K562 (cell line): ENCODE data around the gene F11R. TPM values are rescaled to one million over a fixed set of nuclear protein-coding genes. Genes with fewer than 3 reads are reported as not detected.

Experiments used
- ARHGAP35 ChIP-seq: fragments of 450-650 bp; IDR thresholded peaks from 2 replicates; pipeline ENCODE4 v1.6.1; 2018; ENCODE audit not compliant: partially characterized antibody
- CAMTA2 ChIP-seq: fragments of 250-450 bp; sonication (Bioruptor Pico); conservative IDR thresholded peaks from 2 replicates; pipeline ENCODE4 v1.5.1; 2022
- HNRNPL ChIP-seq: fragments of 200-400 bp; formaldehyde crosslinking; IDR thresholded peaks from 2 replicates; pipeline ENCODE4 v1.6.1; 2017; ENCODE audit warnings: low read depth, mild to moderate bottlenecking, low read length
- MCM2 ChIP-seq: fragments of 450-650 bp; IDR thresholded peaks from 2 replicates; pipeline ENCODE4 v1.6.1; 2017; ENCODE audit warnings: low read depth, mild to moderate bottlenecking
- MEF2D ChIP-seq: conservative IDR thresholded peaks from 2 replicates; pipeline ENCODE4 v1.6.1; 2016; ENCODE audit warnings: low read depth, missing genetic modification characterization, missing compliant biosample characterization
- RCOR1 ChIP-seq, 2 experiments: IDR thresholded peaks; 2 replicates each; pipeline ENCODE4 v1.6.1; 2012; ENCODE audit warnings: low read depth in 2 of 2, low read length in 2 of 2, borderline replicate concordance in 1 of 2, improper control_type of control experiment in 1 of 2
- SIN3B ChIP-seq: fragments of 450-650 bp; IDR thresholded peaks from 2 replicates; pipeline ENCODE4 v1.6.1; 2017; ENCODE audit warnings: low read depth, mild to moderate bottlenecking, moderate library complexity
- SMAD2 ChIP-seq: fragments of 150-350 bp; IDR thresholded peaks from 2 replicates; pipeline ENCODE4 v1.6.1; 2014; ENCODE audit warnings: low read depth, mild to moderate bottlenecking, low read length
- SRF ChIP-seq, 2 experiments: fragments of 250-450, 450-650 bp in 1 of 2; sonication (Bioruptor Pico) in 1 of 2; sonication (generic) in 1 of 2; formaldehyde crosslinking; IDR thresholded peaks; 2 replicates each; pipeline versions ENCODE4 v1.5.0 to v1.5.1; 2020 to 2022; ENCODE audit warnings: mild to moderate bottlenecking in 1 of 2, missing genetic modification reagents in 1 of 2
- SRSF1 ChIP-seq: fragments of 200-400 bp; formaldehyde crosslinking; IDR thresholded peaks from 2 replicates; pipeline ENCODE4 v1.6.1; 2017; ENCODE audit warnings: mild to moderate bottlenecking, low read depth, low read length, moderate library complexity
- polyA plus RNA-seq, 8 experiments: library from polyadenylated mRNA; depleted of rRNA in 4 of 8; stranded (reverse) in 5 of 8; unstranded in 3 of 8; fragments of >200 nt; fragmentation: Nextera tagmentation in 2 of 8; fragmentation: Illumina TruSeq in 1 of 8; extraction: Ambion mirVana in 2 of 8; extraction: Trizol in 1 of 8; gene quantifications; 2 replicates each; pipeline versions ENCODE4 v1.2.1 to v1.2.3, GENCODE V29; 2011 to 2014; ENCODE audit warnings: inconsistent platforms in 1 of 8, missing spikeins in 1 of 8
- total RNA-seq, 7 experiments: library from RNA; depleted of rRNA in 6 of 7; stranded (reverse); fragments of >200 nt in 6 of 7; fragmentation: Illumina TruSeq in 2 of 7; extraction: Trizol in 2 of 7; gene quantifications; 2 replicates each; pipeline versions ENCODE4 v1.2.1 to v1.2.3, GENCODE V29; 2011 to 2021; ENCODE audit warnings: low replicate concordance in 1 of 7
- TF ChIP-seq, protein P1 (sequence below): fragments of 250-450 bp; sonication (Bioruptor Pico); IDR thresholded peaks from 2 replicates; pipeline ENCODE4 v1.8.0; 2022; ENCODE audit warnings: inconsistent platforms, mild to moderate bottlenecking, moderate library complexity, borderline replicate concordance
- TF ChIP-seq, protein P2 (sequence below), 2 experiments: fragments of 450-650 bp; conservative IDR thresholded peaks; 2 replicates each; pipeline ENCODE4 v1.6.1; 2017; ENCODE audit warnings: mild to moderate bottlenecking in 2 of 2, moderate library complexity in 2 of 2

Gene F11R
- total and polyA plus RNA-seq, 9 of the 15 experiments (the other 6 are each of a cell fraction or from before 2014, with no cell fraction given): 27.4 to 187 (median 52.5) TPM

DNA sequence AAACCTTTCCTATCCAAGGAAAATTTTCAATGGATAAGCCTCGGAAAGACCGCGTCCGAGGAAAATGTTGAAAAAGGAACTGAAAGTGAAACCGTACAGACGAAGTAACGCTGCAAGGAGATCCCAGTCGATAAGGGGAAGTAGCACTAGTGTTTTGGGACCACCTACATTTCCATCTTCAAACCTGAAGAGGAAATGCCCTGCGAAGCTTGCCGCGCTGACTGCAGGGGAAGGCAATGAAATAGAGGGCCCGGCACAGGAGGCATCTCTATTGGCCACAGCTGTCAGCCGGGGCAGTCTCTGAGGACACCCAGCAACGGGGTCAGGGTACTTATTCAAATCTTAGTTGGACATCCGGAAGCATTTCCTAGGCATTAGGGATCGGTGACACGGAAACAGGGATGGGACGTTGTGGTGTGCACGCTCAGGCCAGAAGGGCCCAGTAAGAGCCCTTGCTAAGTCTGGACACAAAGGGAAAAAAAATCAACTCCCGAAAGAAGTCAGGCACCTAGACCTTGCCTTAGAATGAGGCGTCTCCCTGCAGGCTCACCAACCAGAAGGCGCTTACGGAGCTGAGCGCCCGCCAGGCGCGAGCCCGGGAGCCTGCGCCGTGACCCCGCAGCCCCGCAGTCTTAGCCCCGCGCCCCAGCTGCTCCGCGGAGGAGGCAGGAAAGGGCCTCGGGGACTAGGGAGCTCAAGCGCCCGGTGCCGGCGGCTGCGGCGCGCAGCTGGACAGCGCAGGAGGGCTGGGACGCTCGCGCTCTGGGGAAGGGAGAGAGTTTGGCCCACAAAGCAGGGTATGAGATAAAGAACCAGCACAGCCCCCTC lies 24.2 kb upstream of the F11R start (continued):
- TF ChIP-seq RCOR1 (IDR thresholded peaks at IDR 0.05; ENCODE audit: borderline replicate concordance in 1 of 2, low read depth in 2 of 2, low read length in 2 of 2) (peak in 1 of 2 experiments; percentile 22; a peak in 1 of 4 replicates), HNRNPL (no peak), SMAD2 (no peak), SRF (CRISPR knock-in tag; IDR thresholded peaks at IDR 0.05) (no peak), SIN3B (no peak), SRSF1 (no peak), MCM2 (no peak), CAMTA2 (CRISPR knock-in tag) (no peak), ARHGAP35 (no peak), MEF2D (no peak)
- TF ChIP-seq, protein P1, sequence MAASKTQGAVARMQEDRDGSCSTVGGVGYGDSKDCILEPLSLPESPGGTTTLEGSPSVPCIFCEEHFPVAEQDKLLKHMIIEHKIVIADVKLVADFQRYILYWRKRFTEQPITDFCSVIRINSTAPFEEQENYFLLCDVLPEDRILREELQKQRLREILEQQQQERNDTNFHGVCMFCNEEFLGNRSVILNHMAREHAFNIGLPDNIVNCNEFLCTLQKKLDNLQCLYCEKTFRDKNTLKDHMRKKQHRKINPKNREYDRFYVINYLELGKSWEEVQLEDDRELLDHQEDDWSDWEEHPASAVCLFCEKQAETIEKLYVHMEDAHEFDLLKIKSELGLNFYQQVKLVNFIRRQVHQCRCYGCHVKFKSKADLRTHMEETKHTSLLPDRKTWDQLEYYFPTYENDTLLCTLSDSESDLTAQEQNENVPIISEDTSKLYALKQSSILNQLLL (CRISPR knock-in tag): no peak
- TF ChIP-seq, protein P2, sequence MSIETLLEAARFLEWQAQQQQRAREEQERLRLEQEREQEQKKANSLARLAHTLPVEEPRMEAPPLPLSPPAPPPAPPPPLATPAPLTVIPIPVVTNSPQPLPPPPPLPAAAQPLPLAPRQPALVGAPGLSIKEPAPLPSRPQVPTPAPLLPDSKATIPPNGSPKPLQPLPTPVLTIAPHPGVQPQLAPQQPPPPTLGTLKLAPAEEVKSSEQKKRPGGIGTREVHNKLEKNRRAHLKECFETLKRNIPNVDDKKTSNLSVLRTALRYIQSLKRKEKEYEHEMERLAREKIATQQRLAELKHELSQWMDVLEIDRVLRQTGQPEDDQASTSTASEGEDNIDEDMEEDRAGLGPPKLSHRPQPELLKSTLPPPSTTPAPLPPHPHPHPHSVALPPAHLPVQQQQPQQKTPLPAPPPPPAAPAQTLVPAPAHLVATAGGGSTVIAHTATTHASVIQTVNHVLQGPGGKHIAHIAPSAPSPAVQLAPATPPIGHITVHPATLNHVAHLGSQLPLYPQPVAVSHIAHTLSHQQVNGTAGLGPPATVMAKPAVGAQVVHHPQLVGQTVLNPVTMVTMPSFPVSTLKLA (conservative IDR thresholded peaks at IDR 0.05): peak in 1 of 2 experiments; percentile 51; a peak in 1 of 4 replicates
